Glutamatergic neuron (in vitro differentiated cells): ENCODE measurements around the gene PIGC. TPM values are rescaled to one million over a fixed set of nuclear protein-coding genes. Genes with fewer than 3 reads are reported as not detected.

Source experiments
- DNase-seq: peaks from one replicate; pipeline ENCODE4 v3.0.0; 2022
- H3K27ac Mint-ChIP-seq: one replicate; pipeline ENCODE4 v1.8.0; 2020; ENCODE audit warnings: mild to moderate bottlenecking, mixed read lengths, inconsistent platforms; ENCODE audit not compliant: unreplicated experiment
- H3K27me3 Mint-ChIP-seq: one replicate; pipeline ENCODE4 v1.8.0; 2020; ENCODE audit warnings: mild to moderate bottlenecking, moderate library complexity, mixed read lengths, inconsistent platforms; ENCODE audit not compliant: unreplicated experiment
- H3K36me3 Mint-ChIP-seq: one replicate; pipeline ENCODE4 v1.8.0; 2020; ENCODE audit warnings: mild to moderate bottlenecking, mixed read lengths, inconsistent platforms; ENCODE audit not compliant: unreplicated experiment
- H3K4me1 Mint-ChIP-seq: one replicate; pipeline ENCODE4 v1.8.0; 2020; ENCODE audit warnings: mild to moderate bottlenecking, low read depth, mixed read lengths, inconsistent platforms; ENCODE audit not compliant: unreplicated experiment
- H3K4me3 Mint-ChIP-seq: one replicate; pipeline ENCODE4 v1.8.0; 2020; ENCODE audit warnings: mild to moderate bottlenecking, mixed read lengths, inconsistent platforms; ENCODE audit not compliant: unreplicated experiment
- H3K9me3 Mint-ChIP-seq: one replicate; pipeline ENCODE4 v1.8.0; 2020; ENCODE audit warnings: mild to moderate bottlenecking, moderate library complexity, mixed read lengths, inconsistent platforms; ENCODE audit not compliant: unreplicated experiment
- total RNA-seq: library from RNA; stranded (reverse); fragmentation: NEBNext Ultra II Directional; extraction: Animal tissue kit (Norgen Biotek cat#: 25700); gene quantifications from one replicate; pipeline ENCODE4 v1.2.1, GENCODE V29; 2021; ENCODE audit not compliant: unreplicated experiment
- TF ChIP-seq, protein P1 (sequence below): fragments of 200-600 bp; sonication (generic); IDR thresholded peaks from one replicate; pipeline ENCODE4 v1.5.0; 2021; ENCODE audit not compliant: partially characterized antibody, unreplicated experiment

The PIGC gene
- total RNA-seq, 1 donor from 2014 or later, result 27.7 TPM

GRCh38 chr1:172486805-172487454 is 43.1 kb upstream of the PIGC start:
- no peak overlapping the region for H3K27ac Mint-ChIP-seq

GRCh38 chr1:172485626-172486025 is 41.8 kb upstream of the PIGC start:
- H3K27me3 Mint-ChIP-seq, result peaks cover 2% of the 10 kb centered on the region
- H3K9me3 Mint-ChIP-seq, result no peaks in the 10 kb centered on the region
- no peak for DNase-seq
- H3K4me1 Mint-ChIP-seq, result no peaks in the 10 kb centered on the region
- TF ChIP-seq, protein P1, sequence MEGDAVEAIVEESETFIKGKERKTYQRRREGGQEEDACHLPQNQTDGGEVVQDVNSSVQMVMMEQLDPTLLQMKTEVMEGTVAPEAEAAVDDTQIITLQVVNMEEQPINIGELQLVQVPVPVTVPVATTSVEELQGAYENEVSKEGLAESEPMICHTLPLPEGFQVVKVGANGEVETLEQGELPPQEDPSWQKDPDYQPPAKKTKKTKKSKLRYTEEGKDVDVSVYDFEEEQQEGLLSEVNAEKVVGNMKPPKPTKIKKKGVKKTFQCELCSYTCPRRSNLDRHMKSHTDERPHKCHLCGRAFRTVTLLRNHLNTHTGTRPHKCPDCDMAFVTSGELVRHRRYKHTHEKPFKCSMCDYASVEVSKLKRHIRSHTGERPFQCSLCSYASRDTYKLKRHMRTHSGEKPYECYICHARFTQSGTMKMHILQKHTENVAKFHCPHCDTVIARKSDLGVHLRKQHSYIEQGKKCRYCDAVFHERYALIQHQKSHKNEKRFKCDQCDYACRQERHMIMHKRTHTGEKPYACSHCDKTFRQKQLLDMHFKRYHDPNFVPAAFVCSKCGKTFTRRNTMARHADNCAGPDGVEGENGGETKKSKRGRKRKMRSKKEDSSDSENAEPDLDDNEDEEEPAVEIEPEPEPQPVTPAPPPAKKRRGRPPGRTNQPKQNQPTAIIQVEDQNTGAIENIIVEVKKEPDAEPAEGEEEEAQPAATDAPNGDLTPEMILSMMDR, result no peak
- no peak overlapping the region for H3K27ac Mint-ChIP-seq
- H3K4me3 Mint-ChIP-seq, result no peak overlapping the region
- H3K36me3 Mint-ChIP-seq, result no peaks in the 10 kb centered on the region

More at GRCh38 chr1:172486805-172487454, 43.1 kb upstream of the PIGC start:
- Mint-ChIP-seq H3K4me1 (no peaks in the 10 kb centered on the region), H3K36me3 (no peaks in the 10 kb centered on the region), H3K4me3 (no peak overlapping the region), H3K27me3 (peaks cover 2% of the 10 kb centered on the region), H3K9me3 (no peaks in the 10 kb centered on the region)
- TF ChIP-seq, protein P1, result no peak
- no peak for DNase-seq

- Mint-ChIP-seq H3K27ac (no peak overlapping the region), H3K9me3 (peaks cover 2% of the 10 kb centered on the region), H3K27me3 (peaks cover 2% of the 10 kb centered on the region), H3K36me3 (no peaks in the 10 kb centered on the region), H3K4me1 (no peaks in the 10 kb centered on the region), H3K4me3 (no peak overlapping the region)
- no peak for DNase-seq
- TF ChIP-seq, protein P1, result no peak
These were observed 40.4 kb upstream of the PIGC start for GRCh38 chr1:172484252-172484651.

GRCh38 chr1:172483448-172483847 is 39.6 kb upstream of the PIGC start:
- TF ChIP-seq, protein P1, result no peak
- H3K4me1 Mint-ChIP-seq, result no peaks in the 10 kb centered on the region
- H3K36me3 Mint-ChIP-seq, result no peaks in the 10 kb centered on the region
- no peak overlapping the region for H3K4me3 Mint-ChIP-seq
- H3K27ac Mint-ChIP-seq, result no peak overlapping the region
- no peak for DNase-seq
- H3K27me3 Mint-ChIP-seq, result peaks cover 2% of the 10 kb centered on the region
- peaks cover 2% of the 10 kb centered on the region for H3K9me3 Mint-ChIP-seq

- peaks cover 2% of the 10 kb centered on the region for H3K9me3 Mint-ChIP-seq
These were observed 38.2 kb upstream of the PIGC start for GRCh38 chr1:172482044-172482443.

More at GRCh38 chr1:172482044-172482443, 38.2 kb upstream of the PIGC start:
- H3K4me1 Mint-ChIP-seq, result peaks cover 3% of the 10 kb centered on the region
- no peaks in the 10 kb centered on the region for H3K36me3 Mint-ChIP-seq
- no peak for DNase-seq
- no peak overlapping the region for H3K27ac Mint-ChIP-seq
- H3K4me3 Mint-ChIP-seq, result no peak overlapping the region
- H3K27me3 Mint-ChIP-seq, result peaks cover 2% of the 10 kb centered on the region
- TF ChIP-seq, protein P1, result no peak
